NCI-H446 treated with DMSO at 0.1 percent for 48 hours (cell line): ENCODE results near the gene ASMTL.
"Not testable (repeated sequence)": the region's sequence is repeated elsewhere in the genome, so short reads cannot be mapped to it uniquely, and the experiment has no call there.

Experiments
- DNase-seq: peaks from one replicate; lab custom pipeline; 2025; lab: John Stamatoyannopoulos, UW

ASMTL gene

DNA sequence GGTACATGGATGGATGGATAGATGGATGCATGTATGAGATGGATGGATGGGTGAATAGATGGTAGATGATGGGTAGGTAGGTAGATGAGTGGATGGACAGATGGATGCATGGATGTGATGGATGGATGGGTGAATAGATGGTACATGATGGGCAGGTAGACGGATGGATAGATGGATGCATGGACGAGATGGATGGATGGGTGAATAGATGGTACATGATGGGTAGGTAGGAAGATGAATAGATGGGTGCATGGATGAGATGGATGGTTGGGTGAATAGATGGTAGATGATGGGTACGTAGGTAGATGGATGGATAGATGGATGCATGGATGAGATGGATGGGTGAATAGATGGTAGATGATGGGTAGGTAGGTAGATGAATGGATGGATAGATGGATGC lies 48.8 kb downstream of the ASMTL start:
- DNase-seq: not testable (repeated sequence)

DNA sequence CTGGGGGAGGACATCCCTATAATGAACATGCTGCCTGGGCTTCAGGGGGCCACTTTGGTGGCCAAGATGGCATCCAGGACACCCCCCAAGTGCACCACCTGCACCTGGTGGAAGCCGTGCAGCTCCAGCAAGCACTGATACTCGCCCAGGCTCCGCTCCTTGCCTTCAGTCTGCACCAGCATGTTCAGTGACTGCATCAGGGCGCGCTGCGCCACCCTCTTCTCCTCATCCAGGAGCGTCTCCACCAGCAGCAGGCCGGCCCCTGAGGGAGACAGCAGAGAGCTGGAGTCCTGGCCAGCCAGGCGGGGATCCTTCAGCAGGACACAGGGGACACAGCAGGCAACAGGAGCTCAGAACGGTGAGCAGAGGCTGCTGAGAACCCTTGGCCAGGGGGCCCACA lies 49.5 kb downstream of the ASMTL start:
- no peak for DNase-seq

- no peak for DNase-seq
These were observed 50.9 kb downstream of the ASMTL start for GRCh38 chrX:1401611-1402430.

DNA sequence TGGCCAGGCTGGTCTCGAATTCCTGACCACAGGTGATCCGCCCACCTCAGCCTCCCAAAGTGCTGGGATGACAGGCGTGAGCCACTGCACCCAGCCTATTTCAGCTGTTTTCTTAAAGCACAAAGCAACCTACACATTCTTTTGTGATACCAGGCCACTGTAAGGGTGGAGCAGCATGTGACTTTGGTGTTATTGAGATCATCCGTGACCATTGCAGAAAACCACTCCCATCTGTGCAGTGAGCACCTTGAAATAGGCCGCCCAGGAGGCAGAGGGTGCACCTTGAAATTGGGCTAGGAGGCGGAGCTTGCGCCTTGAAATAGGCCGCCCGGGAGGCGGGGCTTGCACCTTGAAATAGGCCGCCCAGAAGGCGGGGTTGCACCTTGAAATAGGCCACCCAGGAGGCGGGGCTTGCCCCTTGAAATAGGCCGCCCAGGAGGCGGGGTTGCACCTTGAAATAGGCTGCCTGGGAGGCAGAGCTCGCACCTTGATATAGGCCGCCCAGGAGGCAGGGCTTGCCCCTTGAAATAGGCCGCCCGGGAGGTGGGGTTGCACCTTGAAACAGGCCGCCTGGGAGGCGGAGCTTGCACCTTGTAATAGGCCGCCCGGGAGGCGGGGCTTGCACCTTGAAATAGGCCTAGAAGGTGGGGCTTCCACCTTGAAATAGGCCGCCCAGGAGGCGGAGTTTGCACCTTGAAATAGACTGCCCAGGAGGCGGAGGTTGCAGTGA lies 51.8 kb downstream of the ASMTL start:
- DNase-seq: no peak

DNA sequence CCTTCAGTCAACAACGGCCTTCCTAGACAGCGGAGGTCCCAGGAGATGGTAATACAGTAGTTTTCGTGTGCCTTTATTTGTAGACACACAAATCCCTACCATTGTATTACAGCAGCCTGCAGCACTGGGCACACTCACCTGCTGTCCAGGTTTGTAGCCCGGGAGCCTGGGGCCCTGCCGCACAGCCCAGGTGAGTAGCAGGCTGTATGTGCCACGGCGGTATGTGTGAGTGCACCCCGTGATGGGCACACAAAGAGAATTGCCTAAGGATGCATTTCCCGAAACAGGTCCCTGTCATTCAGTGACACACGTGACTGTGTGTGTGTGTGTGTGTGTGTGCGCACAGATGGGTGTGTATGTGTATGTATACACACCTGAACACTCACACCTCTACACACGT lies 52.7 kb downstream of the ASMTL start:
- no peak for DNase-seq

DNA sequence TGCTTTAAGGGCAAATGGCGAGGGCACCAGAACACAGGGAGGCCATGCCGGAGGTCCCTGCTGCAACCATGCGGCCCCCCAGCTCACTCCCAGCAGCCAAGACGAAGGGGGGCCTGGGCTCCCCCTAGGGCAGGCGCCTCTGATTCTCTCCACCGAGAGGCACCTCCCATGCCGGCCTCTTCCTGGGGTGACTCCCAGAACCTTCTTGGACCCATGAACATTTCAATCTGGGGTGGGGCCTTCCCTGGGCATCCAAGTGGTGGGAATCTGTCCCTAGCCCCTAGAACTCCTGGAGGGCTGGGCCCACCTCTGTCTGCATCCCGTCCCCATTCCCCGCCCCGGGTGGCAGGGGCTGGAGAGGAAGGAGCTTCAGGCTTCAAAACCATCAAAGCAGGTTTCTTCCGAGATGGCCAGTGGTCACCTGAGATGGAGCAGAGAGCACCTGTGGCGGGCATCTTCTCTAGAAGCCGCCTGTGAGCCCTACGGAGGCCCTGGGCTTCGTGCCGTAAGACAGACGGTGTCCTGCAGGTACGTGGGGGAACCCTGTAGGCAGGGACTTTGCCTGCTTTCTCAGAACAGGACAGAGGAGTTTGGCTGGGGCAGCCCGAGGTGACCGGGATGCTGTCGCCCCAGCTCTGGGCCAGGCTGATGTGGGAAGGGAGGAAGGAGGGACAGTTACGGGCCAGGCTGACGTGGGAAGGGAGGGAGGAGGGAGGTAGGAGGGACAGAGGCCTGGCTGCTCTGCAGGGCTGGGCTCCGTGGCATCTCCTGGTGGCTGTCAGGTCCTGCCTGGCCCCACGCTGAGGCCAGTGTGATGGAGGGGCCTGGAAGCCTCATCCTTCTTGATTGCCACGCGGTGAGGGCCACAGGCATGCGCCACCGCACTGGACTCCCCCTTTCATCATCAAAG lies 54.0 kb downstream of the ASMTL start:
- no peak for DNase-seq

DNA sequence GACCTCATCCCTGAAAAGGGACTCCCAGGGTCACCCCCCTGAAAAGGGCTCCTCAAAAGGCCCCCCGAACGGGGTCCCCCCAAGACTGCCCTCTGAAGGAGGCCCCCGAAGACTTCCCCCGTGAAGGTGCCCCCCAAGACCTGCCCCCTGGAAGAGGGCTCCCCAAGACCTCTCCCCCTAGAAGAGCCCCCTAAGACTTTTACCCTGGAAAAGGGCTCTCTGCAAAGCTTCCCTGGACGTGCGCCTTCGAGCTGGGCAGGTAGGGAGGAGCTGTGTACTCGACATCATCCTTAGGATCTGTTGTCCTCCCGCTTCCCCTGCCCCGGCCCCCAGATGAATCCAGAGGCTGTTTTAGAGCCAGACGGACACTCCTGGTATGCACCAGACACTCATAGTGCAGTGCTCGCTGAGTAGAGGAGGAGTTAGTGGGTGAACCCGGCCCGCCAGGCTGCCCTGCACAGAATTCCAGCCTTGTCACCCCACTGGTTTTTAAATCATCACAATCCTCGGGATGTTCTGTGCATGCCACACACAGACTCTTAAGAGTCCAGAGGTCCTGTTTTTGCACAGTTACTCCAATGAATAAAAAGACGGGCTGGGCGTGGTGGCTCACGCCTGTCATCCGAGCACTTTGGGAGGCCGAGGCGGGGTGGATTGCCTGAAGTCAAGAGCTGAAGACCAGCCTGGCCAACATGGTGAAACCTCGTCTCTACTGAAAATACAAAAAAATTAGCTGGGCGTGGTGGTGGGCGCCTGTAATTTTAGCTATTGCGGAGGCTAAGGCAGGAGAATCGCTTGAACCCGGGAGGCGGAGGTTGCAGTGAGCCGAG lies 55.1 kb downstream of the ASMTL start:
- DNase-seq: no peak

DNA sequence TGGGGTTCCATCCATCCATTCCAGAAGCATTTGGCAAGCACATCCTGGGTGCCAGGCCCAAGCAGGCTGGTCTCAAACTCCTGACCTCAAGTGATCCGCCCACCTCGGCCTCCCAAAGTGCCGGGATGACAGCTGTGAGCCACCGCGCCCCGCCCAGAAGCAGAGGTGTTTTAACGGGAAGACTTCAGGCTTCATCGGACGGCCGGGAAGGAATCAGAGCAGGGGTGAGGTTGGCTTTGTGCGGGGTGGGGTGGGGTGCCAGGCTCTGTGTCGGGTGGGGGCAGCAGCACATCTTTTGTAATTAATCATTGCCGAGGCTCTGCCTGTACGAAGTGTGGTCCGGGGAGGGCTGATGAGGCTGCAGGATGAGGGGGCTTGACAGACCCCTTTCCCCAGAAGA lies 55.7 kb downstream of the ASMTL start:
- DNase-seq: no peak

DNA sequence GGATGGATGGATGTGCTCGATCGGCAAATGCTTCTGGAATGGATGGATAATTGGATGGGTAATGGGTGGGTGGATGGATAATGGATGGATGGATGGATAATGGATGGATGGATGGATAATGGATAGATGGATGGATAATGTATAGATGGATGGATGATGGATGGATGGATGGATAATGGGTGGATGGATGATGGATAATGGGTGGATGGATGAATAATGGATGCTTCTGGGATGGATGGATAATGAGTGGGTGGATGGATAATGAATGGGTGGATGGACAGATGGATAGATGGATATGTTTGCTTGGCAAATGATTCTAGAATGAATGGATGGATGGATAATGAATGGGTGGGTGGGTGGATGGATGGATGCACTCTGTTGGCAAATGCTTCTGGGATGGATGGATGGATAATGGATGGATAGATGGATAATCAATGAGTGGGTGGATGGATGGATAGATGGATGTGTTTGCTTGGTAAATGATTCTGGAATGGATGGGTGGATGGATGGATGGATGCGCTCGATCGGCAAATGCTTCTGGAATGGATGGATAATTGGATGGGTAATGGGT lies 57.0 kb downstream of the ASMTL start:
- no peak for DNase-seq

GRCh38 chrX:1394731-1395501 lies 57.8 kb downstream of the ASMTL start:
- no peak for DNase-seq

- no peak for DNase-seq
These were observed 58.7 kb downstream of the ASMTL start for GRCh38 chrX:1393871-1394615.

- no peak for DNase-seq
These were observed 60.2 kb downstream of the ASMTL start for GRCh38 chrX:1392376-1393068.

- no peak for DNase-seq
These were observed 60.9 kb downstream of the ASMTL start, which contains the start of gene SLC25A6 for GRCh38 chrX:1391707-1392375. TSS of gene SLC25A6 (minus strand) at chrX:1392113. CDS start at chrX:1392009, 104 bp downstream.

DNA sequence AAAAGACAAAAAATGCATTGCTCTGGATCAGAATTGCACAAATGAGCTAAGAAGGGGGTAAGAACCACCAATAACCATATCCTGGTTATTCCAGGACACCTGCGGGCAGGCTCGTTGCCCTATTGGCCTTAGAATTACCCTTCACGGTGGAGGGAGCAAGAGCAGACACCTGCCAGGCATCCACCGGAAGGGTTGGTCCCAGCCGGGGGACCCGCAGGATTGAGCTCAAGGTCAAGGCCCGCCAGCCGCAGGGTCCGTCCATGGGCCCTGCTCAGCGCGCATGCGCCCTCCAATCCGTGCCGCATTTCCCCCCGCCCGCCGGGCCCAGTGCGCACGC lies 61.4 kb downstream of the ASMTL start:
- no peak for DNase-seq

DNA sequence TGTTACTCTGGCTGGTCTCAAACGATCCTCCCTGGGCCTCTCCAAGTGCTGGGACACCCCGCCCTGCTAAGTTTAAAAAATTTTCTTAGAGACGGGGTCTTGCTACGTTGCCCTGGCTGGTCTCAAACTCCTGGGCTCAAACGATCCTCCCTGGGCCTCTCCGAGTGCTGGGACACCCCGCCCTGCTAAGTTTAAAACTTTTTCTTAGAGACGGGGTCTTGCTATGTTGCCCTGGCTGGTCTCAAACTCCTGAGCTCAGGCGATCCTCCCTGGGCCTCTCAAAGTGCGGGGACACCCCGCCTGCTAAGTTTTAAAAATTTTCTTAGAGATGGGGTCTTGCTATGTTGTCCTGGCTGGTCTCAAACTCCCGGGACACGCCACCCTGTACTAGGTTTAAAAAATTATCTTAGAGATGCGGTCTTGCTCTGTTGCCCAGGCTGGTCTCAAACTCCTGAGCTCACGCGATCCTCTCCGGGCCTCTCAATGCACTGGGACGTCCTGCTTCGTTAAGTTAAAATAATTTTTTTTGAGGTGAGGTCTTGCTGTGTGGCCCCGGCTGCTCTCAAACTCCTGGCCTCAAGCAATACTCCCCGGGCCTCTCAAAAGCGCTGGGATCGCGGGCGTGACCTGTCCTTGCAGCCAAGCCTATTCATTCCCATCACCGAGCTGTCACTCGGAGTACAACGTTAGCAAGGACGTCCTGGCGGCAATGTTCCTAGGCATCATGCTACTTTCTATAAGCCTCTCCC lies 61.9 kb downstream of the ASMTL start:
- no peak for DNase-seq

DNA sequence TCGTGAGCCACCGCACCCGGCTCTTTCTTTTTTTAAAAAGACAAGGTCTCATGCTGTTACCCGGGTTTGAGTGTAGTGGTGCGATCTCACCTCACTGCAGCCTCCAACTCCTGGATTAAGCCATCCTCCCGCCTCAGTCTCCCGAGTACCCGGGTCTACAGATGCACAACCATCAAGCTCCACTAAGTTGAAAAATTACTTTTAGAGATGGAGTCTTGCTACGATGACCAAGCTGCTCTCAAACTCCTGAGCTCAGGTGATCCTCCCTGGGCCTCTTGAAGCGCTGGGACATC lies 62.8 kb downstream of the ASMTL start:
- DNase-seq: no peak

DNA sequence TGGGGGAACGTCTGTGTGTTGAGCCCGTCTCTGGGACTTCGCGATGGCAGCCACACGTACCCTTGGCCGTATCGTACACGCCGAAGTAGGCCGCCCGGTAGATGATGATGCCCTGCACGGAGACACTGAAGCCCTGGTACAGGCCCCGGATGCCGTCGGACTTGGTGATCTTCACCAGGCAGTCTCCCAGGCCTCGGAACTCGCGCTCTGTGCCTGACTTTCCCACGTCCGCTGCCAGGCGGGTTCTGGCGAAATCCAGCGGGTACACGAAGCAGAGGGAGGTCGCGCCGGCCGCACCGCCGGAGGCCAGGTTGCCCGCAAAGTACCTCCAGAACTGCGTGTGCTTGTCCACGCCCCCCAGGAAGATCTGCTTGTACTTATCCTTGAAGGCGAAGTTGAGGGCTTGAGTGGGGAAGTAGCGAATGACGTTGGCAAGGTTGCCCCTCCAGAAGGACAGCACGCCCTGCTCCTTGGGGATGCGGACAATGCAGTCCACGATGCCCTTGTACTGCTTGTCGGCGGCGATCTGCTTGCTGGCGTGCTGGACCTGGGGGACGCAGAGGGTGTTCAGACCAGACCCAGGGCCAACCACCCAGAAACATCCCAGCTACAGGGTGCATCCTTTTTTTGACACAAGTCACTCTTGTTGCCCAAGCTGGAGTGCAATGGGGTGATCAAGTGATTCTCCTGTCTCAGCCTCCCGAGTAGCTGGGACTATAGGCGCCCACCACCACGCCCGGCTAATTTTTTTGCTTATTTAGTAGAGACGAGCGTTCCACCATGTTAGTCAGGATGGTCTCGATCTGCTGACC lies 63.3 kb downstream of the ASMTL start:
- no peak for DNase-seq
